Endodermal cell (in vitro differentiated cells): ENCODE results near the gene SLC47A2. TPM values are rescaled to one million over a fixed set of nuclear protein-coding genes. Genes with fewer than 3 reads are reported as not detected.

ENCODE experiments used
- DNase-seq: peaks from one replicate; pipeline ENCODE4 v3.0.0-alpha.2; 2017
- H3K27ac ChIP-seq: 2 replicates; pipeline ENCODE4 v1.5.1; 2013; ENCODE audit warnings: mild to moderate bottlenecking, low read depth, low read length, moderate library complexity
- H3K27me3 ChIP-seq: 2 replicates; pipeline ENCODE4 v1.6.1; 2013; ENCODE audit warnings: mild to moderate bottlenecking, low read length, moderate library complexity; ENCODE audit not compliant: insufficient read depth, control insufficient read depth, poor library complexity, severe bottlenecking
- H3K36me3 ChIP-seq: 2 replicates; pipeline ENCODE4 v1.7.0; 2013; ENCODE audit warnings: mild to moderate bottlenecking, low read length, moderate library complexity; ENCODE audit not compliant: control insufficient read depth, insufficient read depth
- H3K4me1 ChIP-seq: one replicate; pipeline ENCODE4 v1.7.0; 2013; ENCODE audit warnings: low read length; ENCODE audit not compliant: control insufficient read depth, insufficient read depth
- H3K4me3 ChIP-seq: 2 replicates; pipeline ENCODE4 v1.5.1; 2013; ENCODE audit warnings: mild to moderate bottlenecking, low read length, moderate library complexity
- H3K9ac ChIP-seq: 2 replicates; pipeline ENCODE4 v1.6.1; 2013; ENCODE audit warnings: mild to moderate bottlenecking, low read length, moderate library complexity; ENCODE audit not compliant: poor library complexity, severe bottlenecking; ENCODE audit errors: extremely low read depth
- H3K9me3 ChIP-seq: 2 replicates; pipeline ENCODE4 v1.6.1; 2013; ENCODE audit warnings: mild to moderate bottlenecking, low read length, moderate library complexity; ENCODE audit not compliant: control insufficient read depth
- H3K27ac Mint-ChIP-seq: 2 replicates; pipeline ENCODE4 v1.8.0; 2020; ENCODE audit warnings: mixed read lengths
- H3K27me3 Mint-ChIP-seq: 2 replicates; pipeline ENCODE4 v1.8.0; 2021; ENCODE audit warnings: mild to moderate bottlenecking, mixed read lengths; ENCODE audit not compliant: insufficient read depth
- H3K36me3 Mint-ChIP-seq: 2 replicates; pipeline ENCODE4 v1.8.0; 2020; ENCODE audit warnings: low read depth, mixed read lengths
- H3K4me1 Mint-ChIP-seq: 2 replicates; pipeline ENCODE4 v1.8.0; 2020; ENCODE audit warnings: mixed read lengths
- H3K4me3 Mint-ChIP-seq: 2 replicates; pipeline ENCODE4 v1.8.0; 2020; ENCODE audit warnings: mild to moderate bottlenecking, moderate library complexity, mixed read lengths
- H3K9me3 Mint-ChIP-seq: 2 replicates; pipeline ENCODE4 v1.8.0; 2020; ENCODE audit warnings: mild to moderate bottlenecking, mixed read lengths
- CTCF ChIP-seq: fragments of 200-600 bp; sonication (generic); conservative IDR thresholded peaks from 2 replicates; pipeline ENCODE4 v1.5.0; 2021; ENCODE audit warnings: antibody characterized with exemption, mild to moderate bottlenecking
- WGBS, 2 experiments: methylation state at CpG; one replicate each; pipeline versions ENCODE4 v1.1.5 to v1.1.7; 2013; ENCODE audit warnings: missing lambda C conversion rate in 2 of 2, mixed read lengths in 1 of 2; ENCODE audit not compliant: insufficient coverage in 1 of 2, insufficient read length in 1 of 2; 5-methylcytosine and 5-hydroxymethylcytosine counted together
- total RNA-seq, 2 donors: library from RNA; stranded (reverse); fragmentation: NEBNext Ultra II Directional in 1 of 2; extraction: Animal tissue kit (Norgen Biotek cat#: 25700) in 1 of 2; gene quantifications; 2 replicates in 1 of 2; 3 replicates in 1 of 2; pipeline ENCODE4 v1.2.1, GENCODE V29; 2021

Gene SLC47A2
- total RNA-seq, 2 donors from 2014 or later: not detected

- DNase-seq: no peak
- Mint-ChIP-seq H3K4me1 (peaks cover 4% of the 10 kb centered on the region), H3K36me3 (no peaks in the 10 kb centered on the region), H3K4me3 (no peak overlapping the region), H3K9me3 (no peaks in the 10 kb centered on the region), H3K27ac (no peak overlapping the region), H3K27me3 (peaks cover 11% of the 10 kb centered on the region)
- no peak for TF ChIP-seq CTCF
- H3K27ac ChIP-seq: no peak overlapping the region
- H3K9ac ChIP-seq: no peak overlapping the region
- 95 to 96% methylated on average over 7 to 9 of the region's 9 CpGs for WGBS, 2 experiments
- H3K36me3 ChIP-seq: no peaks in the 10 kb centered on the region
- H3K4me1 ChIP-seq: no peaks in the 10 kb centered on the region
- H3K9me3 ChIP-seq: no peaks in the 10 kb centered on the region
- H3K4me3 ChIP-seq: no peak overlapping the region
- H3K27me3 ChIP-seq: peaks cover 7% of the 10 kb centered on the region
Measured at GRCh38 chr17:19750020-19750572, 33.7 kb upstream of the SLC47A2 start.

- Histone ChIP-seq H3K27ac (no peak overlapping the region), H3K9ac (no peak overlapping the region), H3K4me1 (no peaks in the 10 kb centered on the region), H3K9me3 (no peaks in the 10 kb centered on the region), H3K4me3 (no peak overlapping the region), H3K27me3 (peaks cover 7% of the 10 kb centered on the region), H3K36me3 (no peaks in the 10 kb centered on the region)
- Mint-ChIP-seq H3K27ac (no peak overlapping the region), H3K27me3 (peaks cover 13% of the 10 kb centered on the region), H3K36me3 (no peaks in the 10 kb centered on the region), H3K4me3 (no peak overlapping the region), H3K9me3 (no peaks in the 10 kb centered on the region), H3K4me1 (peaks cover 6% of the 10 kb centered on the region)
- no peak for TF ChIP-seq CTCF
- DNase-seq: no peak
- WGBS, 2 experiments: 82 to 84% methylated on average over 13 of the region's 13 CpGs
Measured at GRCh38 chr17:19748807-19749193, 32.4 kb upstream of the SLC47A2 start.

- H3K9ac ChIP-seq: no peak within 1 kb of the TSS
Measured at GRCh38 chr17:19747829-19748806, 31.7 kb upstream of the SLC47A2 start, which contains the start of gene ALDH3A1. Gene ALDH3A1 (minus strand): TSS chr17:19748298. CDS start chr17:19745129, 3,169 bp downstream.

More at GRCh38 chr17:19747829-19748806, 31.7 kb upstream of the SLC47A2 start, which contains the start of gene ALDH3A1:
- no peak for TF ChIP-seq CTCF
- H3K36me3 Mint-ChIP-seq: no peaks in the 10 kb centered on the region
- H3K9me3 Mint-ChIP-seq: no peaks in the 10 kb centered on the region
- no peak within 1 kb of the TSS for H3K4me3 ChIP-seq
- H3K27me3 ChIP-seq: peaks cover 7% of the 10 kb centered on the region
- no peak within 1 kb of the TSS for H3K4me3 Mint-ChIP-seq
- H3K4me1 Mint-ChIP-seq: peaks cover 6% of the 10 kb centered on the region
- no peak within 1 kb of the TSS for H3K27ac ChIP-seq
- H3K4me1 ChIP-seq: no peaks in the 10 kb centered on the region
- DNase-seq: no peak
- WGBS, 2 experiments: 86 to 88% methylated on average over 17 to 25 of the region's 25 CpGs
- no peaks in the 10 kb centered on the region for H3K36me3 ChIP-seq
- no peak within 1 kb of the TSS for H3K27ac Mint-ChIP-seq
- H3K27me3 Mint-ChIP-seq: peaks cover 13% of the 10 kb centered on the region
- no peaks in the 10 kb centered on the region for H3K9me3 ChIP-seq
